Ovary (tissue), 9 donors: Measurements from ENCODE around the gene TMX4. TPM values are rescaled to one million over a fixed set of nuclear protein-coding genes. Genes with fewer than 3 reads are reported as not detected.

Experiments
- DNase-seq, 5 donors: peaks; one replicate each; pipeline ENCODE4 v3.0.0-alpha.2; 2019 to 2020
- H3K27ac ChIP-seq, 2 donors: fragments of 200-600 bp; one replicate each; pipeline versions ENCODE4 v1.5.1 to v1.8.0; 2019 to 2022
- H3K27me3 ChIP-seq: fragments of 200-600 bp; one replicate; pipeline ENCODE4 v1.8.0; 2022
- H3K36me3 ChIP-seq: fragments of 200-600 bp; sonication (generic); one replicate; pipeline ENCODE4 v1.5.1; 2019
- H3K4me1 ChIP-seq: one replicate; pipeline ENCODE4 v1.8.1; 2013; ENCODE audit warnings: mild to moderate bottlenecking, moderate library complexity; ENCODE audit not compliant: insufficient read depth
- H3K4me3 ChIP-seq: fragments of 200-600 bp; sonication (generic); one replicate; pipeline ENCODE4 v1.5.1; 2017
- H3K9me3 ChIP-seq, 2 donors: fragments of 200-600 bp in 1 of 2; sonication (generic) in 1 of 2; one replicate each; pipeline versions ENCODE4 v1.5.1 to v1.8.1; 2013 to 2019; ENCODE audit warnings: mild to moderate bottlenecking in 1 of 2, moderate library complexity in 1 of 2
- EP300 ChIP-seq: sonication (generic); formaldehyde crosslinking; IDR thresholded peaks from one replicate; pipeline ENCODE4 v1.6.1; 2017; ENCODE audit warnings: antibody characterized with exemption
- POLR2A ChIP-seq: fragments of 450-650 bp; IDR thresholded peaks from one replicate; pipeline ENCODE4 v1.6.1; 2017; ENCODE audit warnings: antibody characterized with exemption, mild to moderate bottlenecking, moderate library complexity
- WGBS, 3 donors: extraction: QIAGEN DNeasy Blood & Tissue Kit in 1 of 3; methylation state at CpG; one replicate each; pipeline versions ENCODE4 v1.1.5 to v1.1.7; 2013 to 2017; 5-methylcytosine and 5-hydroxymethylcytosine counted together
- intact Hi-C, 4 donors: fragments of 100-400 bp; cut with DNase I; formaldehyde crosslinking; loops; one replicate each; pipeline versions ENCODE4 v1.11.0 to v1.15.1; 2022 to 2023
- polyA plus RNA-seq, 2 donors: library from polyadenylated mRNA; stranded (reverse); fragments of 200-250 nt in 1 of 2; fragments of 350-450 nt in 1 of 2; fragmentation: Illumina TruSeq in 1 of 2; extraction: RNeasy Lipid Tissue Mini Kit (QIAGEN cat#74804) in 1 of 2; gene quantifications; one replicate each; pipeline ENCODE4 v1.2.3, GENCODE V29; 2013 to 2014
- total RNA-seq, 7 donors: library from RNA; depleted of rRNA in 2 of 7; stranded (reverse); fragments of >200 nt in 2 of 7; fragmentation: NEBNext Ultra II Directional in 3 of 7; extraction: Animal tissue kit (Norgen Biotek cat#: 25700) in 3 of 7; gene quantifications; one replicate each; pipeline versions ENCODE4 v1.1.0 to v1.2.4, GENCODE V29; 2016 to 2023
- TF ChIP-seq, protein P1 (sequence below), 3 donors: fragments of 450-650 bp in 2 of 3; fragments of 200-600 bp in 1 of 3; IDR thresholded peaks; one replicate each; pipeline versions ENCODE4 v1.5.1 to v1.8.0; 2016 to 2022; ENCODE audit warnings: antibody characterized with exemption in 3 of 3, mild to moderate bottlenecking in 1 of 3
- donor health status: DM: no; HTN: no; CAD: no; lungs with moderate emphysema.
- donor health status: DM: no; HTN: no; CAD: no.
- donor health status: Bipolar disorder and iron deficiency.
- donor health status: DM: yes; HTN: yes; CAD: no.
- donor health status: DM: no; HTN: no; CAD: no.
- donor health status: DM: yes; HTN: yes; CAD: no.

Gene TMX4
- total and polyA plus RNA-seq, 9 donors, result 26.6 to 103 (median 66.9) TPM

DNA sequence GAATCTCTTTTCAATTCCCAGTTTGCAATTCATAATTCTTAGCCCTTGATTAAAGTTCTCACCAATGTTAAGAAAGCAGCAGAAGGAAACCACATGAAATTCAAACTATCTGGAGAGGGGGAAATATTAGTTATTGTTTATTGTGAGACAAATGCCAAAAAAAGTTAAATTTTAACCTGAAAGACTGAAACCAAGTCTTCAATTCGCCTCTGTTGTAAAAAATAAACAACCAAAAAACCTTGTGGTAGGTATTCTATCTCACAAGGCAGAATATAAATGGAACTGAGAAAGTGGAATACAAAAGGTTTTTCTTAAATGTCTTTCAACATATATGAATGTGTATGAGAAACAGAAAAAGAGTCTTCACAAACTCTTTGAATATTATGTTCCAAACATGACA, 24.8 kb downstream of the TMX4 start:
- H3K9me3 ChIP-seq, result peaks cover 0 to 4% of the 10 kb centered on the region in 2 donors
- WGBS, 3 donors, result 96 to 100% (median 97%) methylated on average over 1 of the region's 1 CpG
- no peaks in the 10 kb centered on the region for H3K27me3 ChIP-seq
- intact Hi-C loops, result no loop called here
- H3K36me3 ChIP-seq, result no peaks in the 10 kb centered on the region
- H3K4me1 ChIP-seq, result no peaks in the 10 kb centered on the region
- H3K27ac ChIP-seq, result no peak overlapping the region
- no peak for TF ChIP-seq EP300
- no peak for TF ChIP-seq POLR2A
- TF ChIP-seq, protein P1, sequence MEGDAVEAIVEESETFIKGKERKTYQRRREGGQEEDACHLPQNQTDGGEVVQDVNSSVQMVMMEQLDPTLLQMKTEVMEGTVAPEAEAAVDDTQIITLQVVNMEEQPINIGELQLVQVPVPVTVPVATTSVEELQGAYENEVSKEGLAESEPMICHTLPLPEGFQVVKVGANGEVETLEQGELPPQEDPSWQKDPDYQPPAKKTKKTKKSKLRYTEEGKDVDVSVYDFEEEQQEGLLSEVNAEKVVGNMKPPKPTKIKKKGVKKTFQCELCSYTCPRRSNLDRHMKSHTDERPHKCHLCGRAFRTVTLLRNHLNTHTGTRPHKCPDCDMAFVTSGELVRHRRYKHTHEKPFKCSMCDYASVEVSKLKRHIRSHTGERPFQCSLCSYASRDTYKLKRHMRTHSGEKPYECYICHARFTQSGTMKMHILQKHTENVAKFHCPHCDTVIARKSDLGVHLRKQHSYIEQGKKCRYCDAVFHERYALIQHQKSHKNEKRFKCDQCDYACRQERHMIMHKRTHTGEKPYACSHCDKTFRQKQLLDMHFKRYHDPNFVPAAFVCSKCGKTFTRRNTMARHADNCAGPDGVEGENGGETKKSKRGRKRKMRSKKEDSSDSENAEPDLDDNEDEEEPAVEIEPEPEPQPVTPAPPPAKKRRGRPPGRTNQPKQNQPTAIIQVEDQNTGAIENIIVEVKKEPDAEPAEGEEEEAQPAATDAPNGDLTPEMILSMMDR (IDR thresholded peaks at IDR 0.05), result no peak
- H3K4me3 ChIP-seq, result no peak overlapping the region
- DNase-seq, result no peak

DNA sequence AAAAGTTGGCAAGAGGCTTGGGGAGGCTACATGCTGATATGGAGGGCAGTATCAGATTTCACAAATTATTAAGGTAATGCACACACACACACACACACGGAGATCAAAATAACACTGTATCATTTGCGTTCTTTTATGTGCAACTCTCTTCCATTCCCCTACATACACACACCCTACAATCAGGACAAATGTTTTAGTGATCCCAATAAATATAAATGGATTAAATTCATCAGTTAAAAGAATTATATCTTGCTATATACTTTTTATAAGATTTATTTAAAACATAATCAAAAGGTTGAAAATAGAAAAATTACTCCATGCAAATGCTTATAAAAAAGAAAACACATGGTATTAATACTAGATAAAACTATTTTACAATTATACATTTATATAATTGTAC, 25.9 kb downstream of the TMX4 start:
- no peaks in the 10 kb centered on the region for H3K27me3 ChIP-seq
- DNase-seq, result no peak
- TF ChIP-seq, protein P1 (IDR thresholded peaks at IDR 0.05), result no peak
- TF ChIP-seq POLR2A (no peak), EP300 (no peak)
- intact Hi-C loops, result no loop called here
- H3K4me1 ChIP-seq, result no peaks in the 10 kb centered on the region
- H3K4me3 ChIP-seq, result no peak overlapping the region
- no peaks in the 10 kb centered on the region for H3K36me3 ChIP-seq
- no peak overlapping the region for H3K27ac ChIP-seq
- 97 to 98% (median 98%) methylated on average over 2 of the region's 2 CpGs for WGBS, 3 donors
- peaks cover 0 to 4% of the 10 kb centered on the region in 2 donors for H3K9me3 ChIP-seq

DNA sequence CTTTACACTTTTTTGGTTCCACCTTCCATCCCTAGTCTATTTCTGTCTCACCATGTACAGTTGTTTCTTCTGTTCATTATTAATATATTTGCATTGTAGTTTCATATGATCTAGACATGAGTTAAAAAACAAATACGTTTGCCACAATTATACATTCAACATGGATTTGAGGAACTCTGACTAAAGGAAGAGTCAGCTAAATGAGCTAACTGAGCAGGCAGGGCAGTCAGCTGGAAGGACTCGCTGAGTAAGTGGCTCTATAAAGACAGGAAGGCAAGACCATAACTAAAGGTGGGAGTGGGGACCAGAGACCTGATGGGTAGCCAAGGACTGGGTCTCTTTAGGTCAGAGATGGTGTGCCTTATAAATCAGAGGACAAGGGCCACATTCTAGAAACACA, 26.3 kb downstream of the TMX4 start:
- Histone ChIP-seq H3K4me1 (no peaks in the 10 kb centered on the region), H3K36me3 (no peaks in the 10 kb centered on the region), H3K27me3 (no peaks in the 10 kb centered on the region), H3K9me3 (peaks cover 0 to under 1% of the 10 kb centered on the region in 2 donors), H3K4me3 (no peak overlapping the region), H3K27ac (no peak overlapping the region)
- TF ChIP-seq EP300, result no peak
- TF ChIP-seq POLR2A, result no peak
- TF ChIP-seq, protein P1 (IDR thresholded peaks at IDR 0.05), result no peak
- no peak for DNase-seq
- intact Hi-C loops, result no loop called here
- 84 to 88% (median 87%) methylated on average over 2 of the region's 2 CpGs for WGBS, 3 donors

DNA sequence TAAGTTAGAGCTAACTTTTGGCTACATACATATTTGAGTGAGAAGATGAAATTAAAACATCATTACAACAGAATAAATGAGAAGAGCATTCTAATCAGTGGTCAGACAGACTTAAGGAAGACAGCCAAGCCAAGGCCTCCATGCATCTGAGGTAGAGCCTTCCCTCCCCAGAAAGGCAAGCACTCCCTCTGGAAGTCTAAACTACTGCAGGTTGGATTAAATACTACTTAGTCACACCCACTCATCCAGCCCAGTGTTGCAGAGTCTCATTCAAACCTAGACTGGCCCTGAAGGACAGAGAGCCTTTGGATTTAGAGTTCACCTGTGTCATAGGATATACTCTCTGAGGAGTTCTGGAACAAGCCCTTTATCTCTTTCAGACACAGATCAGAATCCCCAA, 29.2 kb downstream of the TMX4 start:
- H3K9me3 ChIP-seq, result no peaks in the 10 kb centered on the region
- H3K36me3 ChIP-seq, result no peaks in the 10 kb centered on the region
- TF ChIP-seq EP300 (no peak), POLR2A (no peak)
- TF ChIP-seq, protein P1 (IDR thresholded peaks at IDR 0.05), result no peak
- no peaks in the 10 kb centered on the region for H3K4me1 ChIP-seq
- no peak overlapping the region for H3K27ac ChIP-seq
- DNase-seq, result no peak
- no peaks in the 10 kb centered on the region for H3K27me3 ChIP-seq
- intact Hi-C loops, result no loop called here
- H3K4me3 ChIP-seq, result no peak overlapping the region

DNA sequence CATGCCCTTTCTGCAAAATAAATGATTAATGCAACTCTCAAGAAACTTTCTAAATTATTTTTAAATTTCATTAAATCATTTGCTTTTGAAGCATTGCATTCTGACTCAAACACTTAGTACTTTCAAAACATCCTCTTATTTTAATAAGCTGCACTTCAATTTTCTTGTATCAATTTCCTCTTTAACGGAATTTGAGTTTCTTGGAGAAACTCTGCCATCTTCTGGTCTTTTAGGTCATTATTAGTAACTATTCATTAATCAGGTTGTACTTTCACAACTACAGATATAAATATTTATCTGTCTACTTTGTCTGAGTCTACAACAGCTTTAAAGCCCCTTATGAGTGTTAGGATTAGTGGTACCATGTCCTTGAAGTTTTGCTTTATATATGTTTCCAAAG, 30.2 kb downstream of the TMX4 start:
- WGBS, 3 donors, result 48 to 67% (median 55%) methylated on average over 1 of the region's 1 CpG
- Histone ChIP-seq H3K4me3 (no peak overlapping the region), H3K27ac (no peak overlapping the region), H3K36me3 (no peaks in the 10 kb centered on the region), H3K27me3 (no peaks in the 10 kb centered on the region), H3K4me1 (no peaks in the 10 kb centered on the region), H3K9me3 (no peaks in the 10 kb centered on the region)
- intact Hi-C loops, result no loop called here
- DNase-seq, result no peak
- TF ChIP-seq, protein P1 (IDR thresholded peaks at IDR 0.05), result no peak
- no peak for TF ChIP-seq EP300
- no peak for TF ChIP-seq POLR2A
